DOHH2 (cell line): Measurements from ENCODE around the gene MYH7.

Source experiments
- H3F3A ChIP-seq: fragments of 200-600 bp; sonication (generic), shearing (Covaris generic); 2 replicates; pipeline ENCODE4 v1.6.0; 2016; ENCODE audit warnings: antibody characterized with exemption, mild to moderate bottlenecking; ENCODE audit not compliant: control insufficient read depth, insufficient read depth
- H3K27ac ChIP-seq: fragments of 200-600 bp; sonication (generic); 2 replicates; pipeline ENCODE4 v1.5.1; 2014; ENCODE audit warnings: low read depth, mild to moderate bottlenecking, low read length, moderate library complexity
- H3K27me3 ChIP-seq: fragments of 200-600 bp; sonication (generic); 2 replicates; pipeline ENCODE4 v1.6.1; 2014; ENCODE audit warnings: mild to moderate bottlenecking, low read length, mixed read lengths; ENCODE audit not compliant: control insufficient read depth
- H3K36me3 ChIP-seq: fragments of 200-600 bp; sonication (generic); 2 replicates; pipeline ENCODE4 v1.6.1; 2014; ENCODE audit warnings: mild to moderate bottlenecking, low read length, moderate library complexity, mixed read lengths; ENCODE audit not compliant: control insufficient read depth
- H3K4me1 ChIP-seq: fragments of 200-600 bp; sonication (generic); 2 replicates; pipeline ENCODE4 v1.6.1; 2014; ENCODE audit warnings: mild to moderate bottlenecking, low read length, mixed read lengths; ENCODE audit not compliant: control insufficient read depth
- H3K4me2 ChIP-seq: fragments of 200-600 bp; sonication (generic); 2 replicates; pipeline ENCODE4 v1.6.0; 2014; ENCODE audit warnings: mild to moderate bottlenecking, low read length, moderate library complexity
- H3K4me3 ChIP-seq: fragments of 200-600 bp; sonication (generic); 2 replicates; pipeline ENCODE4 v1.5.1; 2014; ENCODE audit warnings: mild to moderate bottlenecking, low read length, mixed read lengths
- H3K79me2 ChIP-seq: fragments of 200-600 bp; sonication (generic); 2 replicates; pipeline ENCODE4 v1.6.1; 2014; ENCODE audit warnings: mild to moderate bottlenecking, low read length, mixed read lengths; ENCODE audit not compliant: control insufficient read depth
- H3K9me2 ChIP-seq: fragments of 200-600 bp; sonication (generic); replicated peaks from 2 replicates; pipeline ENCODE4 v1.6.1; 2014; ENCODE audit warnings: mild to moderate bottlenecking, low read length, mixed read lengths; ENCODE audit not compliant: control insufficient read depth
- H3K9me3 ChIP-seq: fragments of 200-600 bp; sonication (generic); 2 replicates; pipeline ENCODE4 v1.6.1; 2014; ENCODE audit warnings: antibody characterized with exemption, low read length, mixed read lengths; ENCODE audit not compliant: control insufficient read depth, insufficient read depth
- H4K20me1 ChIP-seq: fragments of 200-600 bp; sonication (generic); 2 replicates; pipeline ENCODE4 v1.6.0; 2014; ENCODE audit warnings: low read depth, mild to moderate bottlenecking, antibody characterized with exemption, low read length, moderate library complexity; ENCODE audit not compliant: control insufficient read depth, insufficient read depth
- CTCF ChIP-seq: fragments of 200-600 bp; sonication (generic); IDR thresholded peaks from one replicate; pipeline ENCODE4 v1.5.1; 2014; ENCODE audit warnings: antibody characterized with exemption, mild to moderate bottlenecking, low read depth, low read length; ENCODE audit not compliant: poor library complexity, severe bottlenecking
- EZH2phosphoT487 ChIP-seq: fragments of 200-600 bp; sonication (generic); IDR thresholded peaks from 2 replicates; pipeline ENCODE4 v1.6.1; 2017; ENCODE audit warnings: borderline replicate concordance, mild to moderate bottlenecking, antibody characterized with exemption, low read length, moderate library complexity, mixed read lengths

The MYH7 gene

GRCh38 chr14:23468704-23469126 is 33.3 kb upstream of the MYH7 start:
- Histone ChIP-seq H3K9me3 (peaks cover 7% of the 10 kb centered on the region), H3K9me2 (no peaks in the 10 kb centered on the region), H3K4me3 (peak overlapping the region; percentile 91), H4K20me1 (no peaks in the 10 kb centered on the region), H3K36me3 (peaks cover 38% of the 10 kb centered on the region), H3K27ac (peak overlapping the region; percentile 40; the same call in 1 of the 2 replicates), H3K4me2 (peak overlapping the region; percentile 74), H3K79me2 (peaks cover 25% of the 10 kb centered on the region), H3K4me1 (peaks cover 12% of the 10 kb centered on the region), H3K27me3 (no peaks in the 10 kb centered on the region), H3F3A (no peaks in the 10 kb centered on the region)
- no peak for TF ChIP-seq CTCF
- no peak for TF ChIP-seq EZH2phosphoT487

- no peak for TF ChIP-seq CTCF
- TF ChIP-seq EZH2phosphoT487 = no peak
- Histone ChIP-seq H3K9me3 (peaks cover 7% of the 10 kb centered on the region), H3K4me1 (peaks cover 6% of the 10 kb centered on the region), H3K36me3 (peaks cover 6% of the 10 kb centered on the region), H3K4me2 (no peak overlapping the region), H3K9me2 (no peaks in the 10 kb centered on the region), H4K20me1 (no peaks in the 10 kb centered on the region), H3F3A (no peaks in the 10 kb centered on the region), H3K79me2 (peaks cover 8% of the 10 kb centered on the region), H3K27me3 (peaks cover 3% of the 10 kb centered on the region; the same call in 1 of the 2 replicates), H3K4me3 (no peak overlapping the region), H3K27ac (no peak overlapping the region)
Observed at GRCh38 chr14:23465261-23465660, 29.8 kb upstream of the MYH7 start.

GRCh38 chr14:23464700-23465099 is 29.2 kb upstream of the MYH7 start:
- no peak overlapping the region for H3K4me2 ChIP-seq
- no peak overlapping the region for H3K4me3 ChIP-seq
- no peaks in the 10 kb centered on the region for H3F3A ChIP-seq
- H3K79me2 ChIP-seq = peaks cover 2% of the 10 kb centered on the region
- no peak for TF ChIP-seq CTCF
- no peaks in the 10 kb centered on the region for H3K9me2 ChIP-seq
- peaks cover 7% of the 10 kb centered on the region for H3K9me3 ChIP-seq
- H3K4me1 ChIP-seq = peaks cover 5% of the 10 kb centered on the region
- H3K27ac ChIP-seq = no peak overlapping the region
- peaks cover 3% of the 10 kb centered on the region; the same call in 1 of the 2 replicates for H3K27me3 ChIP-seq
- no peaks in the 10 kb centered on the region for H4K20me1 ChIP-seq
- H3K36me3 ChIP-seq = peaks cover 2% of the 10 kb centered on the region; the same call in 1 of the 2 replicates
